ENCODE results near the gene MOCS2. TPM values are rescaled to one million over a fixed set of nuclear protein-coding genes. Genes with fewer than 3 reads are reported as not detected.
"Not testable (repeated sequence)": the region's sequence is repeated elsewhere in the genome, so short reads cannot be mapped to it uniquely, and the experiment has no call there.

Gene MOCS2
- total RNA-seq, 2 donors from 2014 or later, result 64.5 to 80.0 TPM

GRCh38 chr5:53114988-53115387 lies 5.4 kb upstream of the MOCS2 start:
- no peak overlapping the region for H3K27ac ChIP-seq
- no peaks in the 10 kb centered on the region for H3K27me3 ChIP-seq
- DNase-seq (ENCODE audit: low spot score), result no peak
- H3K9me3 ChIP-seq, result no peaks in the 10 kb centered on the region
- H3K36me3 ChIP-seq, result no peaks in the 10 kb centered on the region
- peak in 1 of 2 donors; percentile 20 for TF ChIP-seq CTCF (IDR thresholded peaks at IDR 0.05)
- H3K4me3 ChIP-seq, result no peak overlapping the region
- H3K4me1 ChIP-seq, result peaks cover 0 to 10% of the 10 kb centered on the region in 2 donors

GRCh38 chr5:53113947-53114346 lies 4.4 kb upstream of the MOCS2 start:
- no peaks in the 10 kb centered on the region for H3K9me3 ChIP-seq
- no peak for TF ChIP-seq CTCF (IDR thresholded peaks at IDR 0.05)
- no peaks in the 10 kb centered on the region for H3K27me3 ChIP-seq
- DNase-seq (ENCODE audit: low spot score), result no peak
- no peaks in the 10 kb centered on the region for H3K36me3 ChIP-seq
- no peak overlapping the region for H3K27ac ChIP-seq
- H3K4me1 ChIP-seq, result peaks cover 0 to 13% of the 10 kb centered on the region in 2 donors
- H3K4me3 ChIP-seq, result no peak overlapping the region

- H3K27ac ChIP-seq, result no peak overlapping the region
- no peaks in the 10 kb centered on the region for H3K36me3 ChIP-seq
- no peak for DNase-seq (ENCODE audit: low spot score)
- no peak overlapping the region for H3K4me3 ChIP-seq
- peaks cover 0 to 21% of the 10 kb centered on the region in 2 donors for H3K4me1 ChIP-seq
- H3K27me3 ChIP-seq, result no peaks in the 10 kb centered on the region
- no peak for TF ChIP-seq CTCF (IDR thresholded peaks at IDR 0.05)
- no peaks in the 10 kb centered on the region for H3K9me3 ChIP-seq
These were observed 3.4 kb upstream of the MOCS2 start for GRCh38 chr5:53112909-53113308.

- H3K27me3 ChIP-seq; H3K36me3 ChIP-seq; DNase-seq (ENCODE audit: low spot score); H3K9me3 ChIP-seq; H3K27ac ChIP-seq; H3K4me3 ChIP-seq: not testable (repeated sequence)
- peaks cover 0 to 22% of the 10 kb centered on the region in 2 donors for H3K4me1 ChIP-seq
These were observed 2.8 kb upstream of the MOCS2 start for GRCh38 chr5:53112307-53112706.

- no peak for DNase-seq (ENCODE audit: low spot score)
- H3K27ac ChIP-seq, result no peak overlapping the region
- H3K27me3 ChIP-seq, result no peaks in the 10 kb centered on the region
- H3K4me1 ChIP-seq, result peaks cover 0 to 24% of the 10 kb centered on the region in 2 donors
- no peaks in the 10 kb centered on the region for H3K36me3 ChIP-seq
- no peaks in the 10 kb centered on the region for H3K9me3 ChIP-seq
- H3K4me3 ChIP-seq, result no peak overlapping the region
- no peak for TF ChIP-seq CTCF (IDR thresholded peaks at IDR 0.05)
These were observed 1.6 kb upstream of the MOCS2 start for GRCh38 chr5:53111139-53111538.

GRCh38 chr5:53110156-53110555 lies 599 bp upstream of the MOCS2 start:
- Histone ChIP-seq H3K4me1 (peaks cover 0 to 24% of the 10 kb centered on the region in 2 donors), H3K27me3 (no peaks in the 10 kb centered on the region), H3K9me3 (no peaks in the 10 kb centered on the region), H3K36me3 (no peaks in the 10 kb centered on the region), H3K27ac (peak overlapping the region; percentile 74 to 90), H3K4me3 (peak overlapping the region; percentile 67 to 88)
- no peak for TF ChIP-seq CTCF (IDR thresholded peaks at IDR 0.05)
- DNase-seq (ENCODE audit: low spot score), result no peak

Data from right atrium auricular region (tissue), 2 donors.